GM18517 (cell line): Measurements from ENCODE around the gene PGGHG.
"Not testable (repeated sequence)": the region's sequence is repeated elsewhere in the genome, so short reads cannot be mapped to it uniquely, and the experiment has no call there.

Source experiments
- ATAC-seq: cut with Tn5 transposase; IDR thresholded peaks from one replicate; pipeline ENCODE4 v1.9.1; 2021; ENCODE audit warnings: mild to moderate bottlenecking, moderate library complexity; ENCODE audit not compliant: unreplicated experiment

PGGHG gene

GRCh38 chr11:296171-297050, 7.5 kb downstream of the PGGHG start:
- no peak for ATAC-seq

DNA sequence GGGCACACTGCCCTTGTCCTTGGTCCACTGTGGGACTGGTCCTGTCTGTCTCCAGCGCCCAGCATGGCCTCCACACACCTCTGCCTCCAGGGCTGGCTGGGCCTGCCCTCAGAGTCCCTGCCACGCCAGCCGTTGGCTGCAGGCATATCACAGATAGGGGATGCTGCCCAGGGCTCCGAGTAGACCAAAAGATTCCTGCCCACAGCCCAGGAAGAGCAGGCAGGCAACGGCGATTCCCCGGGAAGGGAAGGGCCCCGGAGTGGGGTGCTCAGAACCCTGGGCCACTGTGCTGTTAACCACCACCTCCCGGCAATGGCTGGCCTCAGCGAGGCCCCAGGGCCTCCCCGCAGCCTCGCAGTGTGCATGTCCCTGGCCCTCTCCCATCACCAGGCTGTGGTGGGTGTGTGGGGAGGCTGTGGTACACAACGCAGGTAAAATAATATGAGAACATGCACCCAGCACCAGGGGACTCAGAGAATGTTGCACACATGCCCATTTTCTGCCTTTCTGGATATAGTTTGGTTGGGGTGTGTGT, 8.2 kb downstream of the PGGHG start:
- ATAC-seq: no peak

DNA sequence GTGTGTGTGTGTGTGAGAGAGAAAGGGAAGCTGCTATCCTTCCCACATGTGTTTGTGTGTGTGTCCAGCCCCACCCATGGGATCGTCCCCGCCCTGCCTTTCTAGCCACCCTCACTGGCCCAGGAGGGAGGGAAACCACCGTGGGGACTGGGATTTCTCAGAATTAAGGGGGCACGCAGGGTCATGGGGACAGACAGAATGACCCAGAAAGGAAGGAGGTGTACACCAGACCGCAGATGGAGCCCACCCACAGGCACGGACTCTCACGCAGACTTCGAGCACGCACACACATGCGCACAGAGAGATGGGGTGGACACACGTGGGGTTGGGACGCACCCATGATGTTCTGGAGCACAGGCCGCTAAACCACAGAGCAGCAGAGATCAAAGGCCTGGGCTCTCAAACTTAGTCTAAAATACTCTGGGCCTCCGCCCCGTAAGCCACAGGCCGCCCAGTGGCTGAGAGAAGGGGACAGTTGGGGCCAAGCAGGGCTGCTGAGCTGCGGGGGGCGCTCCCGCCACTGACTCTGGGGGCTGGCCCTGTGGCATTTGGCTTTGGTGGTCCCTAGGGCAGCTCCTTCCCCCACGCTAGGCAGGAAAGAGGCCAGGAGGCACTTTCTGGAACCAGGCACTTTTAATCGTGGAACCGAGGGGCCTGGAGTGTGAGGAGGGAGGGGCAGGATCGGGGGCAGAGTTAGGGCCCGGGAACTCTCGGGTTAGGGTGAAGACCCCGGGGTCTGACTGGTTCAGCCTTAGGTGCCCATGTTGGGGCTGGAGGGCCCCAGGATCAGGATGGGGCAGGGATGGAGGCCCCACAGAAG, 8.9 kb downstream of the PGGHG start:
- no peak for ATAC-seq

DNA sequence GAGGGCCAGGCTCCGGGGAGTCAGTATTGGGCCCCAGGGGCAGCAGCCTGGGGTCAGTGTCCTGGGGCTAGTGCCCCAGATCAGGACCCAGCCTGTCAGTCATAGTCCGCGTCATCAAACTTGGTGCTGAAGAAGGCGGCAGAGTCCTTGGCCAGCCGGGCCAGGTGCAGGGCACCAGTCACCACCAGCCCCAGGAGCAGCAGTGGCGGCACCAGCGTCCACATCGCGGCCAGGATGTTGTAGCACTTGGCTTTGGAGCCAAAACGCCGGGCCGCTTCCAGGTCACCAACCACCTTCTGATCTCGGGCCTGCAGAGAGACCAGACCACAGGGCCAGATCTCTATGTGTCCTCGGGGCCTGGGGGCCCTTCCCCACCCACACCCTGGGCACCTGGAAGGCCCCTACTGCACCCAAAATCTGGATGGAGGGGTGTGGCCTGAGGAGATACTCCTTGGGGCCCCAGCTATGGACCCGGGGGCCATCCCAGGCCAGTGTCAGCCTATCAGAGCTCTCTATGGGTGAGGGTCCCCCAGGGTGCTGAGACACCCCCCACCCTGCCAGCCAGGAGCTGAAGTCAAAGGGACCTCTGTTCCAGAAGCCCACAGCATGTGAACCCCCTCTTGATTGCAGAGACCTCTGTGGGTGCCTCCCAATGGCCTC, 9.6 kb downstream of the PGGHG start:
- no peak for ATAC-seq

DNA sequence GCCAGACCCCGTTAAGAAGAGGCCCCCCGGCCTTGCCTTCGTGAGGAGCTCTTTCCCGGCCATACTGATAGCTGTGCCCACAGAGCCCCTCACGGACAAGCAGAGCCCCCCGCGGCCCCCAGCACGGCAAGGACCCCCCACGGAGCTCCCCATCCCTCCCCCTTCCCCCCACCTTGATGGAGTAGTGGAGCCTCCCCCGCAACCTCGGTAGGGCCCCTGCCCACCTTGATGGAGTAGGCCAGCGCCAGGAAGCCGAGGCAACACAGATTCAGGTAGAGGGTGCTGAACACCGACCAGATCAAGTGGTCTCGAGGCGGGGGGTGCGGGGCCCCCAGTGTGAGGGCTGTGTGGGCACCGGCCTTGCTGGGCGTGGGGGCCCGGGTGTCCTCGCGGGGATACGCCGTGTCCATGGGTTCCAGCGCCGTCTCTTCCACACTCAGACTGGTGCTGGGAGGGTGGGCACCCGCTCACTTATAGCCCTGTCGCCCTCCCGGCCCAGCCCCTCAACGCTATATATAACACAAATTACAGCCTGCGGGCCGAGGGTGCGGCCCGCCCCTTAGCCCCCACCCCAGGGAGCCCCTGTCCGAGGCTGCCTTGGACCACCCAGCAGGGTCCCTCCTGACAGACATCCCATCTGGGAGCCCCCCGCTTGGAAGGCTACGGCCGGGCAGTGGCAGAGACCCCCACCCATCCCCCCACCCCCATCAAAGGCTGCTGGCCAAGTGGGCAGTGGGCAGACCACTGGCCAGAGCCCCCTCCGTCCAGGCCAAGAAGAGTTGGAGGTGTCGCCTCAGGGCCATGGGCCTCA, 10.4 kb downstream of the PGGHG start, which contains the start of gene IFITM5:
TSS of gene IFITM5 (minus strand) at position 446 of the 811 bp plus-strand sequence. CDS start at position 410, 36 bp downstream.
- ATAC-seq: no peak

- ATAC-seq: no peak
Observed at GRCh38 chr11:299951-300735, 11.2 kb downstream of the PGGHG start.

- no peak for ATAC-seq
Observed at GRCh38 chr11:303363-303762, 14.4 kb downstream of the PGGHG start.

DNA sequence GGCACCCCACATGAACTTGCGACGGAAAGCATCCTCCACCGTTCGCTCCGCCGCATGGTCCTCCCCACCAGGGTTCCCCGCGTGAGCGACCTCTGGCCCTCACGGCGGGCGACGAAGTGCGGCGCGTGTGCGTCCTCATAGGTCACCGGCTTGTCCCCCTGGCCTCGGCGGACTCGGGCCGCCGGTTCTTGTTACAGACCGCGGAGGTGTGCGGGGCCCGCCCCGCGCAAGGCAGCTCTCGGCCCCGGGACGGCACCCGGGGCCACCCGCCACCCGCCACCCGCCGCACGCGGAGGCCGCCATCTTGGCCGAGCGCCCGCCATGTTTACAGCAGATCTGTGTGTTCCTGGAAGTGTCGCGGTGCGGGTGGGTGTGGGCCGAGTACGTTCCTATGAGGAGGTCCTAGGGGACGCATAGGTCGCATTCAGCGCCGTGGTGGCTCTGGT, 15.2 kb downstream of the PGGHG start:
- ATAC-seq: no peak

- no peak for ATAC-seq
Observed at GRCh38 chr11:304915-305843, 16.3 kb downstream of the PGGHG start.

DNA sequence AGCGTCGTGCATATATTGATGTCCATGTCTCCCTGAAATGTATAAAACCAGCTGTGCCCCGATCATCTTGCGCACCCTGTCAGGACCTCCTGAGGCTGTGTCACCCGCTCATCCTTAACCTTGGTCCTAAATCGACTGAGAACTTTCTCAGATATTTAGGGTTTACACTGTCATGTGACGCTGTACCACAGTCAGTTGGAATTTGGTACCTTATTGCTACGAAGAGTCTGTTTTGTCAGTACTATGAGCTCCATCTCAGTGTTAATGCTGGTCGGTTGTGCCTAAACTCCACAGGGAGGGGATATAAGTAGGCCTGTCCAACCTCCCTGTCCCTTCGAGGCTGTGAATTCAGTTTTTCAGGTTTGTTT, 16.9 kb downstream of the PGGHG start:
- ATAC-seq: no peak

GRCh38 chr11:306645-307371, 17.9 kb downstream of the PGGHG start:
- ATAC-seq: no peak

- not testable (repeated sequence) for ATAC-seq
Observed at GRCh38 chr11:307766-308708, 19.1 kb downstream of the PGGHG start, which contains the start of gene IFITM2. TSS of gene IFITM2 (plus strand) at chr11:307816. CDS start at chr11:308193, 377 bp downstream.

DNA sequence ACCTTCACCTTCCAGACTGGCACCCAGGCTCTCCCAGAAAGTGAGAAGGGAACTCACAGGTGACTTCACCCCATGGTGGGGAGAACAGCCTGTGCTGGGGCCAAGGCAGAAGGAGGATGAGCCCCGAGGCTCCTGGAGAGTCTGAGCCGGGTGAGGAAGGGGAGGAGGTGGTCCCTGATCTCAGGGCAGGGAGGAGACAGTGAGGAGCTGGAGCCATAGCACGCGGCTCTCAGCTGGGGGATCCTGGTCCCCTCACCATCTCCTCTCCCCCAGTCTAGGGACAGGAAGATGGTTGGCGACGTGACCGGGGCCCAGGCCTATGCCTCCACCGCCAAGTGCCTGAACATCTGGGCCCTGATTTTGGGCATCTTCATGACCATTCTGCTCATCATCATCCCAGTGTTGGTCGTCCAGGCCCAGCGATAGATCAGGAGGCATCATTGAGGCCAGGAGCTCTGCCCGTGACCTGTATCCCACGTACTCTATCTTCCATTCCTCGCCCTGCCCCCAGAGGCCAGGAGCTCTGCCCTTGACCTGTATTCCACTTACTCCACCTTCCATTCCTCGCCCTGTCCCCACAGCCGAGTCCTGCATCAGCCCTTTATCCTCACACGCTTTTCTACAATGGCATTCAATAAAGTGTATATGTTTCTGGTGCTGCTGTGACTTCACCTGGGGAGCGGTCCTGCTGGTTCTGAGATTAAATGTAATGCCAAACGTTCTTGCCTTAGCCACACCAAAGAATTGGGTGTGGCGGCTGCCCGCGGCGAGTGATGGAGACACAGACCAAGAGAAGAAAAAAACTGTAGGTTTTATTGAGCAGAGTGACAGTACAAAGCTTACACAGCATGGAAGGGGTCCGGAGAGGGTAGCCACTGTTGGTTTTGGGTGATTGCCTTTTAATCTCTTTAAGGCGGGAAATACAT, 20.1 kb downstream of the PGGHG start:
- not testable (repeated sequence) for ATAC-seq

- not testable (repeated sequence) for ATAC-seq
Observed at GRCh38 chr11:309979-310572, 21.1 kb downstream of the PGGHG start.
